ENCODE data around the gene TMED6. TPM values are rescaled to one million over a fixed set of nuclear protein-coding genes. Genes with fewer than 3 reads are reported as not detected.

The TMED6 gene
- total and polyA plus RNA-seq, 2 donors (not counting 3 experiments of a cell fraction or from before 2014, with no cell fraction given), result 1.2 TPM; not detected in 1

GRCh38 chr16:69301861-69302260, 49.7 kb downstream of the TMED6 start:
- FAIRE-seq, result no peak
- CTCF ChIA-PET, result interaction anchor here (0.7 to 5.8 kb wide), 3 partner anchors 9 to 151 kb away, joined by 3 to 30 read pairs (median 3); no protein-coding TSS in a partner anchor
- POLR2A ChIA-PET, result no interaction called here

More at GRCh38 chr16:69301861-69302260, 49.7 kb downstream of the TMED6 start:
- Histone ChIP-seq H3K4me2 (ENCODE audit: insufficient read depth, low read length) (no peak overlapping the region), H3K27me3 (ENCODE audit: control insufficient read depth in 2 of 2, insufficient read depth in 2 of 2, low read length in 2 of 2) (no peaks in the 10 kb centered on the region), H3K4me1 (ENCODE audit: control insufficient read depth, extremely low read depth, insufficient read depth, low read length) (peaks cover 21% of the 10 kb centered on the region), H3K27ac (ENCODE audit: insufficient read depth, low read depth, low read length) (peak overlapping the region; percentile 2), H3K9me1 (replicated peaks; ENCODE audit: control insufficient read depth, extremely low read depth, insufficient read depth, low read length) (no peaks in the 10 kb centered on the region), H3K9me3 (replicated peaks; ENCODE audit: control insufficient read depth, insufficient read depth, low read length) (no peaks in the 10 kb centered on the region), H3K4me3 (replicated peaks in 1 of 3; ENCODE audit: insufficient read depth in 1 of 3, low read depth in 1 of 3, low read length in 3 of 3) (no peak overlapping the region), H3K36me3 (ENCODE audit: control insufficient read depth in 2 of 2, extremely low read depth in 1 of 2, insufficient read depth in 2 of 2, low read length in 2 of 2) (peaks cover 6% of the 10 kb centered on the region in 2 experiments), H2AFZ (ENCODE audit: low read depth, low read length) (no peak overlapping the region), H3K79me2 (ENCODE audit: control insufficient read depth, insufficient read depth, low read length) (no peaks in the 10 kb centered on the region), H4K20me1 (replicated peaks; ENCODE audit: control insufficient read depth, extremely low read depth, insufficient read depth, low read length) (no peaks in the 10 kb centered on the region), H3K9ac (replicated peaks; ENCODE audit: extremely low read depth, insufficient read depth, low read length) (no peak overlapping the region)
- intact Hi-C loops (cut with micrococcal nuclease), result no loop called here
- dilution Hi-C loops (cut with MboI; ENCODE audit: extremely low pct_ligation_motif_present, low sequenced_read_pairs), result no loop called here
- no TSS peak for BruUV-seq (replicated peaks)
- peak; percentile 21 for DNase-seq (ENCODE audit: low read depth, low spot score)
- TF ChIP-seq JUN (IDR thresholded peaks at IDR 0.05; ENCODE audit: borderline replicate concordance, insufficient read depth, insufficient read length, low read depth) (no peak), POLR2A (IDR thresholded peaks at IDR 0.05; ENCODE audit: low read depth, low read length) (no peak), POLR2AphosphoS5 (IDR thresholded peaks at IDR 0.05; ENCODE audit: insufficient read depth, low read depth, low read length) (no peak), MAX (IDR thresholded peaks at IDR 0.05; ENCODE audit: insufficient read depth, insufficient read length) (no peak), MYC (IDR thresholded peaks at IDR 0.05; ENCODE audit: low read depth, low read length) (no peak), EZH2 (IDR thresholded peaks at IDR 0.05; ENCODE audit: borderline replicate concordance, low read depth, low read length, severe bottlenecking) (no peak), FOS (IDR thresholded peaks at IDR 0.05; ENCODE audit: borderline replicate concordance, insufficient read depth, low read length) (no peak), CTCF (IDR thresholded peaks at IDR 0.05; ENCODE audit: extremely low read depth in 1 of 2, insufficient read depth in 1 of 2, low read depth in 1 of 2, low read length in 2 of 2) (no peak), GATA2 (IDR thresholded peaks at IDR 0.05; ENCODE audit: insufficient read depth, insufficient read length, low read depth, low read length) (no peak)

All from endothelial cell of umbilical vein (primary cell).